Mesodermal cell (in vitro differentiated cells): Measurements from ENCODE around the gene CLINT1.

ENCODE experiments used
- H3K27ac ChIP-seq: 2 replicates; pipeline ENCODE4 v1.7.0; 2013; ENCODE audit warnings: mild to moderate bottlenecking, low read depth, low read length, moderate library complexity; ENCODE audit not compliant: severe bottlenecking
- H3K36me3 ChIP-seq: 2 replicates; pipeline ENCODE4 v1.7.1; 2013; ENCODE audit warnings: mild to moderate bottlenecking, low read length, moderate library complexity; ENCODE audit not compliant: control insufficient read depth, insufficient read depth
- H3K4me1 ChIP-seq: one replicate; pipeline ENCODE4 v1.7.1; 2013; ENCODE audit warnings: mild to moderate bottlenecking, low read length; ENCODE audit not compliant: insufficient read depth, control insufficient read depth, poor library complexity, severe bottlenecking
- H3K4me3 ChIP-seq: 2 replicates; pipeline ENCODE4 v1.7.0; 2013; ENCODE audit warnings: low read length, control low read depth, mild to moderate bottlenecking; ENCODE audit not compliant: insufficient read depth, poor library complexity, severe bottlenecking; ENCODE audit errors: extremely low read depth
- H3K9me3 ChIP-seq: 2 replicates; pipeline ENCODE4 v1.7.1; 2013; ENCODE audit warnings: mild to moderate bottlenecking, low read length, moderate library complexity; ENCODE audit not compliant: control insufficient read depth
- WGBS, 2 experiments: methylation state at CpG; one replicate each; pipeline ENCODE4 v1.1.5; 2013; ENCODE audit warnings: missing lambda C conversion rate in 2 of 2; ENCODE audit not compliant: insufficient coverage in 2 of 2; 5-methylcytosine and 5-hydroxymethylcytosine counted together

Gene CLINT1

DNA sequence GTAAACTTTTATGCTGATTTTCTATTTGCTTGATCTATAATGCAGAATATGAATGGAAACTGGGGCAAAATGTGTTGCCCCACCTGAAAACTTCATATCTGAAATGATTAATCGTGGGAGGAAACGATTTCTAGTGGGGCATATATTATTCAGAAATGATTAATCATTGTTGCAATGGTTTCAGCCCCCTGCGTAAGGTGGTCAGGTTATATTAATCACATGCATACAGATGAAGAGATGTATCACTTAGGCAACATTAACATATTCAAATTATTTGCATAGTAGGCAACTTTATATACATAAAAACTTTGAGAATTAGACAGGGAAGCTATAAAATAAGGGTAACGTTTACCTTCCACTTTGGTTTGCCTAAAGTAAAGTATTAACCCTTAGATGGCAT lies 65.6 kb downstream of the CLINT1 start:
- Histone ChIP-seq H3K4me3 (no peak overlapping the region), H3K27ac (no peak overlapping the region), H3K36me3 (peaks cover 48% of the 10 kb centered on the region), H3K4me1 (no peaks in the 10 kb centered on the region), H3K9me3 (no peaks in the 10 kb centered on the region)
- WGBS, 2 experiments, result no CpG with 5 or more reads among the region's 4 CpGs

DNA sequence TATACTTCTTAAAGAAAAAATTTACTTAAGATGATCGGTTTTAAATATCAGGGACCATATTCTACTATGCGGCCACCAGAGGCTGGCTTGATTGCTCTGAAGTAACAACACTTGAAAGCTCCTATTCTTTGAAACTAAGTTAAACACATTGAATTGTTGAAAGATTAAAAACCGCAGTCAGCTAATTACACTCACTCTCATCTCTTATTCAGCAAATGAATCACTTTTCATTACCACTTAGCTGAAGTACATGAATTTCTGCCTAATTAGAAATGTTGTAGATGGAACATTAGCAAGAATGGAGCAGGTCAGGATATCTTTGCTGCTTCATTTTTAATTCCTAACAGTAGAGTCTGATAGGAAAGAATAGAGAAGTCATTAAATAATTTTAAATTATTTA lies 73.1 kb downstream of the CLINT1 start:
- Histone ChIP-seq H3K4me1 (no peaks in the 10 kb centered on the region), H3K36me3 (peaks cover 34% of the 10 kb centered on the region), H3K4me3 (no peak overlapping the region), H3K27ac (no peak overlapping the region), H3K9me3 (no peaks in the 10 kb centered on the region)
- WGBS, 2 experiments, result 100% methylated on average over 1 of the region's 3 CpGs

DNA sequence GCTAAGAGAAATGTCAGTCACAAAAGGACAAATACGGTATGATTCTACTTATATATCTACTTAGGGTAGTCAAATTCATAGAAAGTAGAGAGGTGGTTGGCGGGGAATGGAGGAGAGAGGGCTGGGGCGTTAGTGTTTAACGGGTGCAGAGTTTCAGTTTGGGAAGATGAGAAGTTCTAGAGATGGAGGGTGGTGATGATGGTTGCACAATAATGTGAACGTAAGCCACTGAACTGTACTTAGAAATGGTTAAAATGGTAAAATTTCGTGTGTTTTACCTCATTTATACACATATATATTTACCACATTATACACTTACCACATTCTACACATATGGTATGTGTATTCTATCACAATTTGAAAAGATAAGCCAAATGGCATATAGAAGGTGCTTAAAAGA lies 79.7 kb downstream of the CLINT1 start:
- Histone ChIP-seq H3K4me3 (no peak overlapping the region), H3K4me1 (no peaks in the 10 kb centered on the region), H3K9me3 (no peaks in the 10 kb centered on the region), H3K27ac (no peak overlapping the region), H3K36me3 (no peaks in the 10 kb centered on the region)
- WGBS, 2 experiments, result 80 to 86% methylated on average over 2 to 4 of the region's 6 CpGs

DNA sequence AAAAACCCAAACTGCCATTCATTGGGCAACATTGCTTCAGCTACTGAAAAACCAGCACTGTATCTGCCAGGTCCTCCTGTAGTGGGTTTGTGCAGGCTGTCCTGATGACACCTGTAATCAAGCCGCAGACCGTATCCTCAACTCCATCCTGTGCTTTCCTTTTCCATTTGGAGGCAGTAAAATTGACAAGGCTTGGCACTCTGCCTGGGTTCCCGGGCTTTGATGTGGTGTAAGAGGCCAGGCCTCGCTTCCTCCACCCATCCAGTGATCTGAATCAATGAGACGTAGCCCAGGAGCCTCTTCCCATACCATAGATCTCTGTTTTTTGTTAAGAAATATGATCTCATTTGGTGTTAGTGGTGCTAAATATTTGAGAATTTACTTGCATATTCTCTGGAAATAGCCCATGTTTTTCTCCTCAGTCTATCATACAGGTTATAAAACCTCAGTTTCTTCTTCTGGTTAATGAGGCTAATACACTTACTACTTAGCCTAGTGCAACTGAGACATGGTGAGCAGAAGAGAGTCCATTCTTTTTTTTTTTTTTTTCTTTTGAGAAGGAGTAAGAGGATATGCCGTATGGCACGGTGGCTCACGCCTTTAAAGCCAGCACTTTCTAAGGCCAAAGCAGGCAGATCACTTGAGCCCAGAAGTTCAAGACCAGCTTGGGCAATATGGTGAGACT lies 80.7 kb downstream of the CLINT1 start:
- Histone ChIP-seq H3K9me3 (no peaks in the 10 kb centered on the region), H3K4me1 (no peaks in the 10 kb centered on the region), H3K4me3 (no peak overlapping the region), H3K27ac (no peak overlapping the region), H3K36me3 (no peaks in the 10 kb centered on the region)
- WGBS, 2 experiments, result 70 to 93% methylated on average over 2 to 7 of the region's 8 CpGs

DNA sequence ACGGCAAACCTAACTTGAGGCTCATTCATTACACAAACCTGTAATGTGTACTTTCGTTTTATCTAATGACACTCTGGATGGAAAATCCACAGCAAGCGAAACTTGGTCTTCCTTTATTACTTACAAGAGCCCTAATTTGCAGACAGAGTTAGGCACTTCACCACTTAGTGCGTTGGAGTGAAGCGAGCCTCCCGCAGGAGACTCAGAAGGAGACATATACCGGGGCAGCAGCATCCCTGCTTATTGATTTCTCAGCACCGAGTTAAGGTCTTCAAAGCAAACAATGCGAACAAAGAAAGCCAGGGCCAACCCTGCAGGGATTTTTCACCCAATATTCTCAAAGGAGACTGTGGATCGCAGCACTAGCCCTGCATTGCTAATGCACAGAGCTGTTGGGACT lies 86.8 kb downstream of the CLINT1 start:
- Histone ChIP-seq H3K4me1 (no peaks in the 10 kb centered on the region), H3K36me3 (no peaks in the 10 kb centered on the region), H3K4me3 (no peak overlapping the region), H3K9me3 (no peaks in the 10 kb centered on the region), H3K27ac (no peak overlapping the region)
- 80 to 86% methylated on average over 9 to 10 of the region's 10 CpGs for WGBS, 2 experiments

DNA sequence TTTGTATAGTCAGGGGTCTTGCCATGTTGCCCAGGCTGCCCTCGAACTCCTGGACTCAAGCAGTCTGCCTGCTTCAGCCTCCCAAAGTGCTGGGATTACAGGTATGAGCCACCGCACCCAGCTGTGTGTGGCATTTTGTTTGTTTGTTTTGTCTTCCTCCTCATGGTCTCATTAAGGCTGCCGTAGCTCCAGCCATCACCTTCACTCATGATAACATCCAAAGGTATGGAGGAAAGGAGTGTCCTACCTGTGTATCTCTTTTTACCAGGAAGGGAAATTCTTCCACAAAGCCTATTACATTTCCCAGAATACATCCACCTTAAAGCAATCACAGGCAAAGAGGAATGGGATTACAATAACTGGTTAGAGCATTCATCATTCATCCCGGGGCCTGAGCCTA lies 88.3 kb downstream of the CLINT1 start:
- no peak overlapping the region for H3K4me3 ChIP-seq
- H3K4me1 ChIP-seq, result no peaks in the 10 kb centered on the region
- no peaks in the 10 kb centered on the region for H3K36me3 ChIP-seq
- H3K27ac ChIP-seq, result no peak overlapping the region
- H3K9me3 ChIP-seq, result no peaks in the 10 kb centered on the region
- 83 to 90% methylated on average over 2 of the region's 4 CpGs for WGBS, 2 experiments

DNA sequence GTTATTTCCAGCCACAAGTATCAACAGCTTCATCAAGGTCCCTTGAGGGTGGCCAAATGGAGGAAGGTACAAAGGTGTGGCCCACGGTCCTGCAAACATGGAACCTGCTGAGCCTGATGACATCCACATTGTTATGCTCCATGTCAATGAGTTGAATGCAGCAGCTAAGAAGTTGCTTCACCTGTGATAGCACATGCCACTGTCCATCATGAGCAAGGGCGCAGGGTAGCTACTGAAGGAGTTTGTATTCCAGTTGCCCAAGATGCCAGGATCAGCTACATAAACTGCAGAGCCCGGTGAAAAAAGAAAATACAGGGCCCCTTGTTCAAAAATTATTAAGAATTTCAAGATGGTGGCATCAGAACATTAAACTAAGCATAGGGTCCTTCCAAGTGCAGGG lies 91.3 kb downstream of the CLINT1 start:
- Histone ChIP-seq H3K27ac (no peak overlapping the region), H3K9me3 (no peaks in the 10 kb centered on the region), H3K4me3 (no peak overlapping the region), H3K36me3 (no peaks in the 10 kb centered on the region), H3K4me1 (no peaks in the 10 kb centered on the region)
- WGBS, 2 experiments, result 85% methylated on average over 2 to 3 of the region's 3 CpGs

DNA sequence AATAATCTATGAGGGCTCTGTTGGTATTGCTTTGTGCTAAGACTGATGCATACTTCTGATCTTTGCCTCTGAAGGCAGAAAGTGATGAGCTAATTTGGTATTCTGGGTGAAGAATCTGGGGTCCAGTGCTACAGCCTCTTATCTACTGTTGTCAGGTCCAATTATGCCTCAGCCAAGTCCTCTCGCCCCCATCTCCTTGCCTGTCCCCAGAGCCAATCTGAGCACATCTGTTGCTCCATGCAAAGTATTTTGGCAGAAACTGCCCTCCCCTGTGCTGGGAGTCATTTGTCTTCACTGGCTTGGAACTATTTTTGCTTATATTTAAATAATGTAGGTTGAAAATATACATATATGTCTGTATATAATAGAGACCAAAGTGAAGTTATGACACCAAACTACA lies 92.0 kb downstream of the CLINT1 start:
- no peaks in the 10 kb centered on the region for H3K4me1 ChIP-seq
- no peaks in the 10 kb centered on the region for H3K9me3 ChIP-seq
- WGBS, 2 experiments, result 90 to 100% methylated on average over 1 of the region's 1 CpG
- H3K27ac ChIP-seq, result no peak overlapping the region
- H3K4me3 ChIP-seq, result no peak overlapping the region
- H3K36me3 ChIP-seq, result no peaks in the 10 kb centered on the region

DNA sequence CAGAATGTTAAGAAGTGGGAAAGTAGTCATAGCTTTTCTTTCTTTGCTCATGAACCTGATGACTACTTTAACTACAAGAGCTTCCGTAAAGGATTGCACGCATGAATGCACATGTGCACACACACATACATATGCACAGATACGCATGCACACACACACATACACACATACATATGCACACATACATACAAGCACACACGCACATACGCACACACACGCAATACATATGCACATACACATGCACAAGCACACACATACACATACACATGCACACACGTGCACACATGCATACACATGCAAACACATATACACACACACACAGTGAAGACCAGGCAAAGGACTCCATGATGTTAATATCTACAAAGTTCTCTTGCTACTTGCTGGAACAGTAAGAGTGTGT lies 92.5 kb downstream of the CLINT1 start:
- Histone ChIP-seq H3K36me3 (no peaks in the 10 kb centered on the region), H3K9me3 (no peaks in the 10 kb centered on the region), H3K4me1 (no peaks in the 10 kb centered on the region), H3K4me3 (no peak overlapping the region), H3K27ac (no peak overlapping the region)
- WGBS, 2 experiments, result 90 to 100% methylated on average over 4 to 5 of the region's 7 CpGs

DNA sequence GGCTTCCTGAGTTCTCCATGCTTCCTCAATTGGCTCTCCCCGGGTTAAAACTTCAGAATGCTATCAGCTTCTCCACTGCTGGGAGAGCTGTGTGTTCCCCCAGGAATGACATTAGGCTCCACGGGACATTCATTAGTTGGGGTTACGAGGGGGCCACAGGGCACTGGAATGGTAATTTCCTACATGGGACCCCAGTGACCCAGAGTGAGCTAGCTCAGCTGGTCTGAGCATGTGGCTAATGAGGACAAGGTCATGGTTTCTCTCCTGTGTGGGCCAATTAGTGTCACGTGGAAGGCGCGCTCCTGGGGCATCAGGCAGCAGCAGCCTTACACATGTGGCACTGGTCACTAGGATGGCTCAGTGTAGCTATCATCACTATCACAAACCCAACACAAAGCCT lies 94.4 kb downstream of the CLINT1 start:
- no peak overlapping the region for H3K4me3 ChIP-seq
- 95 to 100% methylated on average over 5 to 6 of the region's 6 CpGs for WGBS, 2 experiments
- no peaks in the 10 kb centered on the region for H3K4me1 ChIP-seq
- no peak overlapping the region for H3K27ac ChIP-seq
- H3K36me3 ChIP-seq, result peaks cover 7% of the 10 kb centered on the region
- H3K9me3 ChIP-seq, result no peaks in the 10 kb centered on the region

DNA sequence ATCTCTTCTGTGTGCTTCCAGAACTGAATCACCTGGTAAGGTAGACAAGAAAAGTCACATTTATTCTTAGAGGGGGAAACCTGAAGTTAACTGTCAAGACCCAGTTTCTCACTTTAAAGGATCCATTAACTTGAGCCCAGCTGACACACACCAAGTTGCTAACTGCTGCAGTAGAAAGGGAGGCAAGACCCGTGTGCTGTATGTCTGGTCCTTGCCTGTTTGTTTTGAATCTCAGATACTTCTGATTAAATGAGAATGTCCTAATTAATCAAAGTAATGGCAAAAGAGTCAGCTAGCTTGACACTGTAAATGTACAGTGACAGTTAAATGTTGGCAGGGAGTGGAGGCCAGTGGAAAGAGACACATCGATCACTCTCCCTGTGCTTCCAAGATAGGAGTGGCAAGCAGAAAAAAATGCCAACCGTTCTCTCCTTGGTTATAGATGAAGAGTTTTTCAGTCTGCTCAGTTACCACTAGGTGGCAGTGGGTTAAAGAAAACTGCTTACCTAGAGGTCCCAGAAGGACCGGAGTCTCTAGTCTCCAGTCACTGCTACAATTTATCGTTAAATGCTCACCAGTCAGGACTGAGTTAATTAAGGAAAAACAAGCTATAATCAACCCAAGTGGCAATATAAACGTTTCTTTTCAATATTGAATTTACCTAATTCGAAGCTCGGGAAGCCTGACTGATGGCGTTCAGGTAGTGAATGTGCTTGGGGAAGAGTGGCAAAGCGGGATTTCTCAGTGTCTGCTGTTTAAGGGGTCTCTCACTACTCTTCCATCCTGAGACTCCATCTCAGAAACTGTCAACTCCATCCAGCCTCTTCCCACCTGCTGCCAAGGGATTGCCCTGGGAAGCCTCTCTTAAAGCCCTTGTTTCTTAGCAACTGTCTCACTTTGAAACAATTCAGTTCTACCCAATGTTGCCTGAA lies 97.0 kb downstream of the CLINT1 start:
- 62 to 100% methylated on average over 1 to 7 of the region's 10 CpGs for WGBS, 2 experiments

More for the DNA sequence above, 97.0 kb downstream of the CLINT1 start:
- Histone ChIP-seq H3K4me3 (no peak overlapping the region), H3K4me1 (no peaks in the 10 kb centered on the region), H3K36me3 (peaks cover 7% of the 10 kb centered on the region), H3K27ac (no peak overlapping the region), H3K9me3 (no peaks in the 10 kb centered on the region)
